Ishikawa (cell line): ENCODE data around the gene ACE.

Experiments
- FOXM1 ChIP-seq: IDR thresholded peaks from 2 replicates; pipeline ENCODE4 v1.6.1; 2012; ENCODE audit warnings: low read depth, borderline replicate concordance
- RAD21 ChIP-seq: IDR thresholded peaks from 2 replicates; pipeline ENCODE4 v1.6.1; 2012; ENCODE audit warnings: low read depth
- TEAD4 ChIP-seq: IDR thresholded peaks from 2 replicates; pipeline ENCODE4 v1.6.1; 2012
- YY1 ChIP-seq: IDR thresholded peaks from 2 replicates; pipeline ENCODE4 v1.6.1; 2012; ENCODE audit warnings: low read depth
- ZBTB7A ChIP-seq: IDR thresholded peaks from 2 replicates; pipeline ENCODE4 v1.6.1; 2012; ENCODE audit warnings: low read depth
- TF ChIP-seq, protein P1 (sequence below): IDR thresholded peaks from 2 replicates; pipeline ENCODE4 v1.6.1; 2012

DNA sequence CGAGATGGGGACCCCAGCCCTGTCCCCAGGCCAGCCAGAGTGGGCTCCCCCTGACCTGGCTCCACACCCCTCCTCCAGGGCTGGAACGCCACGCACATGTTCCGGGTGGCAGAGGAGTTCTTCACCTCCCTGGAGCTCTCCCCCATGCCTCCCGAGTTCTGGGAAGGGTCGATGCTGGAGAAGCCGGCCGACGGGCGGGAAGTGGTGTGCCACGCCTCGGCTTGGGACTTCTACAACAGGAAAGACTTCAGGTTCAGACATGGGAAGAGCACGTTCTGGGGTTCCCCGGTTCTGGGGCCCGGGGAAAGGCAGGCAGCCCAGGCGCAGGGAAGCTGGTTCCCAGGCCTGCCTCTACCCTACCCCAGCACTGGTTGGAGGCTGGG lies 4.6 kb downstream of the ACE start:
- TF ChIP-seq YY1 (no peak), TEAD4 (no peak), ZBTB7A (no peak), RAD21 (no peak), FOXM1 (no peak)
- TF ChIP-seq, protein P1, sequence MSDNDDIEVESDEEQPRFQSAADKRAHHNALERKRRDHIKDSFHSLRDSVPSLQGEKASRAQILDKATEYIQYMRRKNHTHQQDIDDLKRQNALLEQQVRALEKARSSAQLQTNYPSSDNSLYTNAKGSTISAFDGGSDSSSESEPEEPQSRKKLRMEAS = no peak
